OCI-LY7 (cell line): ENCODE measurements around the gene MVB12B.

Source experiments
- CTCF ChIP-seq: fragments of 200-600 bp; sonication (generic); conservative IDR thresholded peaks from 2 replicates; pipeline ENCODE4 v1.5.1; 2014; ENCODE audit warnings: mild to moderate bottlenecking, antibody characterized with exemption, low read length, moderate library complexity, mixed read lengths
- EZH2phosphoT487 ChIP-seq: fragments of 200-600 bp; sonication (generic); IDR thresholded peaks from 2 replicates; pipeline ENCODE4 v1.6.1; 2018; ENCODE audit warnings: low read depth, borderline replicate concordance, mild to moderate bottlenecking, mixed run types, antibody characterized with exemption, low read length, moderate library complexity, mixed read lengths

- TF ChIP-seq EZH2phosphoT487, result no peak
- no peak for TF ChIP-seq CTCF
These were observed 21.5 kb downstream of the MVB12B start for GRCh38 chr9:126347911-126348760.
